SK-N-MC (cell line): ENCODE measurements around the gene TMEM132C.

Source experiments
- FOXP2 ChIP-seq: optimal IDR thresholded peaks from 2 replicates; pipeline ENCODE3; 2011; ENCODE audit warnings: mild to moderate bottlenecking, moderate library complexity; ENCODE audit not compliant: insufficient read depth; ENCODE audit errors: extremely low read length, control extremely low read depth
- POLR2AphosphoS5 ChIP-seq: IDR thresholded peaks from 2 replicates; pipeline ENCODE4 v1.6.1; 2012; ENCODE audit warnings: mild to moderate bottlenecking, low read depth, low read length, borderline replicate concordance

GRCh38 chr12:128421375-128421774 lies 154.4 kb downstream of the TMEM132C start:
- TF ChIP-seq POLR2AphosphoS5 (no peak), FOXP2 (no peak)
